Amniotic stem cell (primary cell): ENCODE results near the gene CFAP70.

Experiments used
- DNase-seq: peaks from one replicate; lab custom pipeline; 2025; lab: John Stamatoyannopoulos, UW

The CFAP70 gene

GRCh38 chr10:73215749-73216148, 142.9 kb downstream of the CFAP70 start:
- no peak for DNase-seq

- DNase-seq: no peak
Measured at GRCh38 chr10:73211106-73211811, 147.4 kb downstream of the CFAP70 start.

GRCh38 chr10:73210395-73211105, 148.1 kb downstream of the CFAP70 start:
- DNase-seq: no peak

- DNase-seq: no peak
Measured at GRCh38 chr10:73209705-73210104, 149.0 kb downstream of the CFAP70 start.

GRCh38 chr10:73207883-73208282, 150.8 kb downstream of the CFAP70 start:
- no peak for DNase-seq

- no peak for DNase-seq
Measured at GRCh38 chr10:73206385-73206784, 152.3 kb downstream of the CFAP70 start.

GRCh38 chr10:73205890-73206289, 152.8 kb downstream of the CFAP70 start:
- DNase-seq: no peak

- DNase-seq: no peak
Measured at GRCh38 chr10:73205081-73205480, 153.6 kb downstream of the CFAP70 start.
